ENCODE measurements around the gene C17orf107.

The C17orf107 gene

DNA sequence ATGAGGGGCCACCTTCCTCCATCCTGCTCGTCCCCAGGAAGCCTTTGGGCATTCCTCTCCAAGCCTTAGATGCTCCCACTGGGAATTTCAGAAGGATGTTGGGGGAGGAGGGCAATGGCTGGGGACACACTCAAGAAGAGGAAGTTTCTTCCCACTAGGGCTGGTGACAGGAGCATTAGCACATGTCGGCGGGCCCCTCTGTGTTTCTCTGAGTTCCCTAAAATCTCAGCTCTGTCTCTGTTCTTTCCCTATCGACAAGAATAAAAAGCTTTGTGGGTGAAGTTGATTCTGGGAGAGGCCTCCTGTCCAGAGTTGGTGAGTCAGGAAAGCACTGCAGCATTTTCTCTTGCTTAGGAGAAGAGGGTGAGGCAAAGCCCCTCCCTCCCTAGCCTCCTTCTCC lies 19.7 kb upstream of the C17orf107 start:
- no peak overlapping the region for H3K4me3 ChIP-seq (replicated peaks; ENCODE audit: low read depth, low read length)
- TF ChIP-seq, protein P1, sequence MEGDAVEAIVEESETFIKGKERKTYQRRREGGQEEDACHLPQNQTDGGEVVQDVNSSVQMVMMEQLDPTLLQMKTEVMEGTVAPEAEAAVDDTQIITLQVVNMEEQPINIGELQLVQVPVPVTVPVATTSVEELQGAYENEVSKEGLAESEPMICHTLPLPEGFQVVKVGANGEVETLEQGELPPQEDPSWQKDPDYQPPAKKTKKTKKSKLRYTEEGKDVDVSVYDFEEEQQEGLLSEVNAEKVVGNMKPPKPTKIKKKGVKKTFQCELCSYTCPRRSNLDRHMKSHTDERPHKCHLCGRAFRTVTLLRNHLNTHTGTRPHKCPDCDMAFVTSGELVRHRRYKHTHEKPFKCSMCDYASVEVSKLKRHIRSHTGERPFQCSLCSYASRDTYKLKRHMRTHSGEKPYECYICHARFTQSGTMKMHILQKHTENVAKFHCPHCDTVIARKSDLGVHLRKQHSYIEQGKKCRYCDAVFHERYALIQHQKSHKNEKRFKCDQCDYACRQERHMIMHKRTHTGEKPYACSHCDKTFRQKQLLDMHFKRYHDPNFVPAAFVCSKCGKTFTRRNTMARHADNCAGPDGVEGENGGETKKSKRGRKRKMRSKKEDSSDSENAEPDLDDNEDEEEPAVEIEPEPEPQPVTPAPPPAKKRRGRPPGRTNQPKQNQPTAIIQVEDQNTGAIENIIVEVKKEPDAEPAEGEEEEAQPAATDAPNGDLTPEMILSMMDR (IDR thresholded peaks at IDR 0.05; ENCODE audit: low read depth, low read length, missing control alignments) = no peak
- DNase-seq (ENCODE audit: extremely low read depth, low read depth) = no peak

DNA sequence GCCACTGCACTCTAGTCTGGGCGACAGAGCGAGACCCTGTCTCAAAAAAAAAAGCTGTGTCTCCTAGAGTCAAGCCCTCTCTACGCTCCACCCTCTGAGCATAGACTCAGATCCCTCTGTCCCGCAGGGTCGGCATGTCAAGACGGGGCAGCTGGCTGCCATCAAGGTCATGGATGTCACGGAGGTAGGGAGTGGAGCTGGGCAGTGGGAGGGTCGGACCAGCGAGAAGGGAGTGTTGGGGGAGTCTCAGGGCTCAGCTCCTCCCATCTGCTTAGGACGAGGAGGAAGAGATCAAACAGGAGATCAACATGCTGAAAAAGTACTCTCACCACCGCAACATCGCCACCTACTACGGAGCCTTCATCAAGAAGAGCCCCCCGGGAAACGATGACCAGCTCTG lies 18.5 kb upstream of the C17orf107 start:
- TF ChIP-seq, protein P1 (IDR thresholded peaks at IDR 0.05; ENCODE audit: low read depth, low read length, missing control alignments) = no peak
- no peak for DNase-seq (ENCODE audit: extremely low read depth, low read depth)
- H3K4me3 ChIP-seq (replicated peaks; ENCODE audit: low read depth, low read length) = no peak overlapping the region

DNA sequence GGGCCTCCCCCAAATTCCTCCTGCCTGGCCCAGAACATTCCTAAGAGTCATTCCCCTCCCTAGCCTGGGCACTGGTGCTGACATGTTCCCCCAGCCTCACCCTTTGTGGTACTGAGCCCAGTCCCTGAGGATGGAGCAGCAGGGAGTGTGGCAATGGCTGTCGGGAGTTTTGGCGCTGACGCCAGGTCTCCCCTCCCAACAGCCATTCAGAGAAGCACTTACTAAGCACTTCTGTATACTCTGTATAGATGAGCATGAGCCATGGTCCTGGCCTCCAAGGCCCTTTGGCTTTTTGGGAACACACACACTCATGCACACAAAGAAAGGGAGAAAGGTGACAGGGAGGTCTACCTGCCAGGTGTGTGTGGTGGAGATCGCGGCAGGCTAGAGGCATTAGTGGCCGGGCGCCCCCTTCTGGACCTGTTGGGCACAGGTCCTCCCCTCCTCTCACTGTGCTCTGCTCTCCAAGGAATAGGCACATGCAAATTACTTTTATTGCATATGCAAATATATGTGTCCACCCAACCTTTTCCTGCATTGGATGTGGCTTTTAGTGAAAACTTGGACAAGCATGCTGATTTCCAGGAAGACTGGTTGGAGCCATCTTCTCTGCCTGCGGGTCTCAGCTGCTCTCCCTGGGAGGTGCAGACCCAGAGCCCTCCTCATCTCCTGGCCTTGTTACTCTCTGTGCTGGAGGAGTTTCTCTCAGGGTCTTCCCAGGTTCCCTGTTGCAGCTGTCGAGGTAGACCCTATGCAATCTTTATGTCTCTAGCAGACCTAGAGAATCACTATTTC lies 17.4 kb upstream of the C17orf107 start:
- TF ChIP-seq, protein P1 (IDR thresholded peaks at IDR 0.05; ENCODE audit: low read depth, low read length, missing control alignments) = peak; percentile 86
- no peak overlapping the region for H3K4me3 ChIP-seq (replicated peaks; ENCODE audit: low read depth, low read length)
- DNase-seq (ENCODE audit: extremely low read depth, low read depth) = no peak

DNA sequence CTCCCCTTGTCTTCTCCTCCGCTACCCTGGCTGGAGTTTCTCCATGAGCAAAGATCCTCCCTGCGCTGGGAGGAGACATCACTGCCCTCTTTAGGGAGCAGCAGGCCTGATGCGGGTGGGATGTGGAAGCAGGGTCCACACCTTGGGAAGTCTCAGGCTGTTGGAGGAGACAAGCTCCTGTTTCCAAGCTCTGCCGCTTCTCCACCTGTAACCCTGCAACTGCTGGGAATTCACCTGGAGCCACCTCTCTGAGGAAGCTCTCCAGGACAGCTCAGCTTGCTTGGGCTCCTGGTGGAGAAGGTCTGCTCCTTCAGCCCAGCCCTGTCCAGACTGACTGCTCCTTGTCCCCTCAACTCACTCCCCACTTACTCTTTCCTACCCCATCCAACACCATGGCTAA lies 14.8 kb upstream of the C17orf107 start:
- no peak overlapping the region for H3K4me3 ChIP-seq (replicated peaks; ENCODE audit: low read depth, low read length)
- TF ChIP-seq, protein P1 (IDR thresholded peaks at IDR 0.05; ENCODE audit: low read depth, low read length, missing control alignments) = no peak
- DNase-seq (ENCODE audit: extremely low read depth, low read depth) = no peak

DNA sequence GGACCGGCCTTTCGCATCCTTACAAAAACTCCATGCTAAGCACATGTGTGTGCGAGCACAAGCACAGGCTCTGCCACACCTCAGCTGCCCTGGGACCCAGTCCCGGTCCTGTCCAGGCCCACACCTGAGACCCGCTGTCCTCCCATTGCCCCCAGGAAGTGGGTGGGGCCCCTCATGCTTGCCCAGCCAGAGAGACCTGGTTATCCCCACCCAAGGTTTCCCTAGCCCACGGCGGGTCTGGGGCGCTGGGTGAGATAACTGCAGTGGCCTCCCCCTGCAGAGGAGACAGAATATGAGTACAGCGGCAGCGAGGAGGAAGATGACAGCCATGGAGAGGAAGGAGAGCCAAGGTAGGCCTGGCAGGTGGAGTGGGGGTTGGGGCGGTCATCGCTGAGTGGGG lies 12.5 kb upstream of the C17orf107 start:
- H3K4me3 ChIP-seq (replicated peaks; ENCODE audit: low read depth, low read length) = no peak overlapping the region
- TF ChIP-seq, protein P1 (IDR thresholded peaks at IDR 0.05; ENCODE audit: low read depth, low read length, missing control alignments) = no peak
- no peak for DNase-seq (ENCODE audit: extremely low read depth, low read depth)

DNA sequence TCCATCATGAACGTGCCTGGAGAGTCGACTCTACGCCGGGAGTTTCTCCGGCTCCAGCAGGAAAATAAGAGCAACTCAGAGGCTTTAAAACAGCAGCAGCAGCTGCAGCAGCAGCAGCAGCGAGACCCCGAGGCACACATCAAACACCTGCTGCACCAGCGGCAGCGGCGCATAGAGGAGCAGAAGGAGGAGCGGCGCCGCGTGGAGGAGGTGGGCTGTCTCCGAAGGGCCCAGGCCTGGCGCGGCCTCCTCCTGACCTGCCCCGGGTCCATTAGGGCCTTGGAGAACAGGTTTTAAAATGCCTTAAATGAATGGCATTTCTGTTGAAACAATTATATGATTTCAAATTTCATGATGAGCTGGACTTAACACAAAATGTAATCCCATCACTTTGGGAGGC lies 11.8 kb upstream of the C17orf107 start:
- DNase-seq (ENCODE audit: extremely low read depth, low read depth) = no peak
- H3K4me3 ChIP-seq (replicated peaks; ENCODE audit: low read depth, low read length) = no peak overlapping the region
- TF ChIP-seq, protein P1 (IDR thresholded peaks at IDR 0.05; ENCODE audit: low read depth, low read length, missing control alignments) = no peak
